Measurements from ENCODE around the gene IGSF3.

IGSF3 gene

GRCh38 chr1:116667575-116668105, at the start of gene IGSF3:
IGSF3 (minus strand) TSS chr1:116667733; CDS start chr1:116666326, 1,407 bp downstream.
- peak; percentile 13 for DNase-seq

GRCh38 chr1:116717318-116717717, 49.8 kb upstream of the IGSF3 start:
- DNase-seq, result no peak

DNA sequence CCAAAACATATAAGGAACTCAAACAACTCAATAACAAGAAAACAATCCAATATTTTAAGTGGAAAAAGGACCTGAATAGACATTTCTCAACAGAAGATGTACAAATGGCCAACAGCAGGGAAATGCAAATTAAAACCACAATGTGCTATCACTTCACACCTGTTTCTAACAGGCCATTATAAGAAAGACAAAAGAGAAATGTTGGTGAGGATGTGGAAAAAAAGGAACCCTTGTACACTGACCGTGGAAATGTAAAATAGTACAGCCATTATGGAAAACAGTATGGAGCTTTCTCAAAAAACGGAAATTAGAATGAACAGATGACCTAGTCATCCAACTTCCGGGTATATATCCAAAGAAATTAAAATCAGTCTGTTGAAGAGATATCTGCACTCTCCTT, 48.9 kb upstream of the IGSF3 start:
- DNase-seq, result no peak

- DNase-seq, result no peak
These were observed 45.9 kb upstream of the IGSF3 start for GRCh38 chr1:116713474-116713873.

- no peak for DNase-seq
These were observed 45.0 kb upstream of the IGSF3 start for GRCh38 chr1:116712510-116712909.

- DNase-seq, result peak; percentile 29
These were observed 43.8 kb upstream of the IGSF3 start for GRCh38 chr1:116711263-116711840.

DNA sequence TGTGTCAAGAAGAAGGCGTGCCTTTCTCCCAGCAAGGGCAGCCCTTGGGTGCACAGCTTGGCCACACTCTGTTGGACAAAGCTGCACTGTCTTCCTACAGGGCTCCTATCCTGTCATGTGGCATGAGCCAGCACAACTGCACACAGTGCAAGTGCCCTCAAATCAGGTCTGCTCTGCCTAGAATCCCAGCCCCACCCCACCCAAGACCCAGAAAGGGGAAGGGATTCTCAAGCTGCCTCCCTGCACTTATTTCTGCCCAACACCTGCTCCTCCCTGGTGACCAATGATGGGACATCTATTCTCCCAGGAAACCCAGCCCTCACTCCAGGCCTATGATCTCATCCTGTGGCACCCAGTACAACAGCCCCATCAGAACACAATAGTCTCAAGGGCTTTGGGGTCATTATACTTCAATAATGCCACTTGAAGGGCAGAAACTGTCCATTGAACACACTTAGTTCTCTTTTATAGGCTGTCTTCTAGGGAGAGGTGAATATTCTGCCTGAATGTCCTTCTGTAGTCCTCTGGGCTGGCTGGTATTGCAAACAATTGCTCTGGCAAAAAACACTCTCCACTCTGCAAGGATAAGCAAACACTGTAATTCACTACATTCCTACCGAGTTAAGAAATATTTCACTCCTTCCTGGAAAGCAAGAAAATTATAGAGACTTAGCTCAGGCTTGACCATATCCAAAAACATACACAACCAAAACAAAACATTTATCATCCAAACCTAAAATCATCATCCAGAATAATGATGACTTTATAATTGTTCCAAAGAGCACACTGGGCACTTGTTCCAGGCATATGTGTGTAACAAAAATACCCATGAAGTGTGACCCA, 43.1 kb upstream of the IGSF3 start:
- no peak for DNase-seq

- no peak for DNase-seq
These were observed 42.2 kb upstream of the IGSF3 start for GRCh38 chr1:116709666-116710167.

DNA sequence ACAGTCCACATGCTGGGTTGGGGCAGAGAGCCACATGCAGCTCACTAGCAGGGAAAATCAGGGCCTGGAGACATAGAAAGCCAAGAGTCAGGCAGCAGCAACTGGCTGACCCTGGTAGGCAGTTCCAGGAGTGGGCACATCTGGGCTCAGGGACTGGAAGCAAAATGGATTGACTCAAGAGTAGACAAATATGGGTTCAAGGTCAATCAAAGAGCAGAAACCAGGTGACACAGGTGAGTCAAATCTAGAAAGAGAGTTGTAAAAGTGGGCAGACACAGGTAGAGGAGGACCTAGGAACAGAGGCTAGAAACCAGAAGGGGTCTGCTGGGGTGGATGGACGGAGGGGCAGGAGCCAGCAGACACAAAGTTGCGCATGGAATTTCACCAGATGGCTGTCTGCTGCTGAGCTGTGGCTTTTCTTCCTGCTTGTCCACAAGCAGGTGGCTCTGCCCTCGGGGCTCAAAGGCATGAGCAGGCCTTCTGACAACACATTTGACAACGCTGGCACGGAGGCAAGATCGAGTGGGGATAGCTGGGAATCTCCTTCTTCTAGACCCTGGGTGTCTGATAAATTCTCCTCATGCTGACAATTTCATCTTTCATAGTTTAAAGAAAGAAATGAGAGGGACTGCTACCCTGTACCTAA, 40.8 kb upstream of the IGSF3 start:
- no peak for DNase-seq

DNA sequence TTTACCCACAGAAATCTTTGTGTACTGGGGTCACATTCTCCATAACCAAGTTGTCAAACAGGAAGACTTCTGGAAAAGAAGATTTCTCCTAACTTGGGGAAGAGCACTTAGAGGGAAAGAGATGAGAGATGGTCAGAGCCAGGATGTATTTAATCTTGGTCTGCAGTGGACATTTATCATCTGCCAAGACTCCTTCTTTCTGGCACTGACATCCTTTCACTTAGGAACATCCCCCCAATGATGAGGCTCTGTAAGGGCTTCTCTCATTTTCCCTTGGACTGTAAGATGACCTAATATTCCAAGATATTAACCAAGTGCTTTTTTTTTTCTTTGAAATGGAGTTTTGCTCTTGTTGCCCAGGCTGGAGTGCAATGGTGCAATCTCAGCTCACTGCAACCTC, 39.3 kb upstream of the IGSF3 start:
- no peak for DNase-seq

DNA sequence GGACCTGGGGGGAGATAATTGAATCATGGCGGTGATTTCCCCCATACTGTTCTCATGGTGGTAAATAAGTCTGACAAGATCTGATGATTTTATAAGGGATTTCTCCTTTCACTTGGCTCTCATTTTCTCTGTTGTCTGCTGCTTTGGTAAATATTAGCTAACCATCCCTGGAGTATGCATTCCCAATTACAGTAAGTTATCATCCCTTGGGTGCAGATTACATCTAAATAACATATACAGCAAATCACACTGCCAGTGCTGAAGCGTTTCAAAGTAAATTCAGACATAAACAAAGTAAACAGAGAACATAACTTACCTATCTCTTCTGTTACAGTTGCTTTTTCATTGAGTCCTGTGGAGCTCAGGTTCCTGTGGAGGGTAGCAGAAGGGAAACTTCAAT, 38.6 kb upstream of the IGSF3 start:
- no peak for DNase-seq

GRCh38 chr1:116704278-116704677, 36.7 kb upstream of the IGSF3 start:
- no peak for DNase-seq

- DNase-seq, result no peak
These were observed 32.1 kb upstream of the IGSF3 start for GRCh38 chr1:116699605-116700004.

DNA sequence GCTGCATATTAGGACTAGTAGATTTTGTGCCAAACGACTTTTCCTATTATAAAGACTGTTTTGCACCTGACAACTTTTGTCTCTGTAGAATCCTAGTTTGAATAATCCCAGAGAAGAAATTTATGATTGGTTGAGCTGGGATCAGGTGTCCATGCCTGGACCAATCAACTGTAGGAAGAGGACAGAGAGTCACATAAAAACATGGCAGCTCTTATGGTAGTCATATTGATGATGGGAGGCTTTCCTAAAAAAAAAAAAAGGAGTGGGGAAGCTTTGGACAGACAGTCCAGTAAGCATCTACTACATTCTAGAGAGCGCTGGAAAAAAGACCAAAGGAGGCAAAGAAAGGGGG, 30.7 kb upstream of the IGSF3 start:
- DNase-seq, result no peak

DNA sequence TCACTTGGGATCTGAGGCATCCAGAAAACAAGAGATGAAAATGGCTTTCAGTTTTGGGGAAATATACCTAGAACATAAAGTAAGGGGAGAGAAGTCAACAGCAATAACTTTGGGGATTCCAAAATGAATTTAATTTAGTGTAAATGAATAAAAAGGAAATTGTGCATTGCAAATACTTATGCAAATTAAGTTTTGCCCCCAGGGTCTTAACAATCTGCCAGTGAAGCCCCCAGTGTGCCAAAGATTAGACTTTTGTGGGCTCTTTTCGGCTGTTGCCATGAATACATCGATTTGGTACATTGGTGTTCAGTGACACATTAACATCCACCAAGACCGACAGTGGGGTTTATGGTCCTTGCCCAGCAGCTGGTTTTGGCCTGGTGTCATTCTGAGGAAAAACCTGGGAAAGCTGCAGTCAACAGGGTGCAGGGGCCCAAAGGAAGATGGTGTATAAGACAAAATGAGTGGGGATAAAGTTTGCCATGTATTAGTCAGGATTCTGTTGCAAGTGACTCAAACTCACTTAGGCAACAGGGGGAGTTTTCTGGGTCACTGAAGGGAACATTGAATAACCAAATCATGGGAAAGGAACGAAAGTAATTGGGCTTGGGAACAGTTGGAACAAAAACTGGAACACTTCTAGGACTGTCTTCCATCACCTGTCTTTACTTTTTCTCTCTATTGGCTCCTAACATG, 30.2 kb upstream of the IGSF3 start:
- DNase-seq, result no peak

DNA sequence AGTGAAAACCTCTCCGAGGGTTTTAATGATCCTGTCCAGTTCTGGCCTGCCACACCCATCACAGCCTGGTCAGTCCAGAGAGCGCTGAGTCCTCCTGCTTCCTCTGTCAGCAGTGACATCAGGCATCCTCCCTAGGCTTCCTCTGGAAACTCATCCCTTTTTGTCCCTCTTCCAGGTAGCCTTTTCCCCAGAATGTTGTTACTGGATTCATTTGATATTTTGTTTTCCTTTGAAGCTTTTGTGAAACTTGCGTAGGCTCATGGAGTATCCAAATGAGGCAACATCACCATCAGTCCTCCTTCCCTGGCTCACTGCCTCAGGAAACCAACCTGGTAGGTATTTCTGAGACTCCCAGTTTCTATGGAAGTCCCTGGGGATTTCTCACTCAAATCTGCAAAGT, 27.0 kb upstream of the IGSF3 start:
- DNase-seq, result no peak

- no peak for DNase-seq
These were observed 26.4 kb upstream of the IGSF3 start for GRCh38 chr1:116693759-116694480.

- no peak for DNase-seq
These were observed 25.3 kb upstream of the IGSF3 start for GRCh38 chr1:116692879-116693278.

DNA sequence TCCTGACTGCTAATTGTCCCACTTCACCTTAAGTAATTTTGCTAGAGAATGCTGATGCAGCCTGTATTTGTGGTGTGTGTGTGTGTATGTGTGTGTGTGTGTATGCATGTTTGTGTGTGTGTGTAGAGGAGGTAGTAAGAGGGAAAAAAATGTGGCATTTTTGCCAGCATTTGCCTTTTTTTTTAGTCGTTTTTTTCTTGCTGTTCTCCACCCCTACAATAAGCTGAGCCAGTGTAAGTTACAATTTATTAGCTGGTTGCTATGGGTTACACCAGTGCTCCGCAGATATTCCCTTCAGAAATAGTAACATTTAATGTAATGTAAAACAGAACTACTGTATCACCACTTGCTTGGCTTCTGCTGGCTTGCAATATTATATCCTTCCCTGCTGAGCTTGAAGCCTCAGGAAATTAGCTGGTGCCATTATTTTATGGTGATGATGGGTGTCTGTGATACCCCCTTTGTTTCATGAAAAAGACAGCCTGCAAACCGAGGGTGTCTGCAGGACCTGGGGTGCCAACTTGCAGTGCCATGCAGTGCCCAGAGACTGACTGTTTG, 23.4 kb upstream of the IGSF3 start:
- DNase-seq, result no peak

- DNase-seq, result no peak
These were observed 22.9 kb upstream of the IGSF3 start for GRCh38 chr1:116690396-116690848.

- no peak for DNase-seq
These were observed 19.3 kb upstream of the IGSF3 start for GRCh38 chr1:116686723-116687352.

- DNase-seq, result no peak
These were observed 18.6 kb upstream of the IGSF3 start for GRCh38 chr1:116686175-116686574.

All from kidney glomerular epithelial cell (primary cell).